Small intestine (tissue), 16 donors: ENCODE measurements around the gene TBCK. TPM values are rescaled to one million over a fixed set of nuclear protein-coding genes. Genes with fewer than 3 reads are reported as not detected.

Experiments used
- DNase-seq, 2 donors: peaks; one replicate each; pipeline versions ENCODE4 v3.0.0 to v3.0.0-alpha.2; 2013
- FAIRE-seq: peaks from 2 replicates; lab custom pipeline; 2012; peaks lifted over from hg19 to GRCh38; lab: Jason Lieb, UNC
- H3K27ac ChIP-seq, 3 donors: one replicate each; pipeline ENCODE4 v1.5.1; 2013; ENCODE audit warnings: low read length in 2 of 3, mild to moderate bottlenecking in 2 of 3, control low read depth in 1 of 3, inconsistent platforms in 1 of 3, low read depth in 1 of 3, moderate library complexity in 1 of 3
- H3K27me3 ChIP-seq, 3 donors: one replicate each; pipeline ENCODE4 v1.6.1; 2013; ENCODE audit warnings: low read length in 3 of 3, inconsistent platforms in 1 of 3; ENCODE audit not compliant: control insufficient read depth in 3 of 3, insufficient read depth in 3 of 3
- H3K36me3 ChIP-seq, 3 donors: one replicate each; pipeline ENCODE4 v1.6.1; 2013; ENCODE audit warnings: low read length in 3 of 3, inconsistent platforms in 1 of 3, low read depth in 1 of 3, mild to moderate bottlenecking in 1 of 3, moderate library complexity in 1 of 3; ENCODE audit not compliant: control insufficient read depth in 3 of 3, insufficient read depth in 2 of 3
- H3K4me1 ChIP-seq, 3 donors: one replicate each; pipeline ENCODE4 v1.6.1; 2013; ENCODE audit warnings: low read length in 2 of 3, inconsistent platforms in 1 of 3, low read depth in 1 of 3, mild to moderate bottlenecking in 1 of 3, moderate library complexity in 1 of 3; ENCODE audit not compliant: control insufficient read depth in 3 of 3, insufficient read depth in 2 of 3
- H3K4me3 ChIP-seq, 3 donors: one replicate each; pipeline ENCODE4 v1.5.1; 2013; ENCODE audit warnings: low read length in 3 of 3, control low read depth in 1 of 3, inconsistent platforms in 1 of 3, low read depth in 1 of 3, mild to moderate bottlenecking in 1 of 3, moderate library complexity in 1 of 3
- H3K9me3 ChIP-seq, 2 donors: one replicate each; pipeline ENCODE4 v1.6.1; 2013; ENCODE audit warnings: low read depth in 1 of 2, low read length in 1 of 2; ENCODE audit not compliant: control insufficient read depth in 2 of 2, insufficient read depth in 1 of 2
- WGBS, 3 donors: extraction: QIAGEN DNeasy Blood & Tissue Kit; methylation state at CpG; one replicate each; pipeline ENCODE4 v1.1.7; 2013; 5-methylcytosine and 5-hydroxymethylcytosine counted together
- long read RNA-seq, 10 donors: transcript quantifications; one replicate each; lab custom pipeline, GENCODE V29; 2026
- polyA plus RNA-seq, 4 donors: library from polyadenylated mRNA; stranded (reverse) in 3 of 4; unstranded in 1 of 4; fragments of 200-250 nt in 3 of 4; fragments of 120-200 nt in 1 of 4; gene quantifications; one replicate each; pipeline versions ENCODE4 v1.2.1 to v1.2.3, GENCODE V29; 2013
- donor health status: healthy with polysubstance abuse.
- donor health status: control.
- donor health status: control.
- donor health status: Bipolar disorder and iron deficiency.
- donor health status: healthy.

The TBCK gene
- 10 to 100 TPM in 2 of 4 donors, 1 to 10 TPM in 2; 5.1 to 31.6 (median 9.3) TPM for polyA plus RNA-seq
- long read RNA-seq, donor 1, partial matches to known transcripts = 21 of 24 reads
- long read RNA-seq, donor 1, other reads (novel, unspliced or antisense) = 0 of 24 reads
- long read RNA-seq, donor 2 = 0 reads
- long read RNA-seq, donor 3, partial matches to known transcripts = 91 of 143 reads
- long read RNA-seq, donor 3, other reads (novel, unspliced or antisense) = 51 of 143 reads
- long read RNA-seq, donor 4 = 0 reads
- long read RNA-seq, donor 5 = 0 reads
- long read RNA-seq, donor 6, partial matches to known transcripts = 111 of 131 reads
- long read RNA-seq, donor 6, other reads (novel, unspliced or antisense) = 17 of 131 reads
- long read RNA-seq, donor 7 = 0 reads
- long read RNA-seq, donor 8 = 0 reads
- long read RNA-seq, donor 9 = 0 reads
- long read RNA-seq, donor 10 = 0 reads

DNA sequence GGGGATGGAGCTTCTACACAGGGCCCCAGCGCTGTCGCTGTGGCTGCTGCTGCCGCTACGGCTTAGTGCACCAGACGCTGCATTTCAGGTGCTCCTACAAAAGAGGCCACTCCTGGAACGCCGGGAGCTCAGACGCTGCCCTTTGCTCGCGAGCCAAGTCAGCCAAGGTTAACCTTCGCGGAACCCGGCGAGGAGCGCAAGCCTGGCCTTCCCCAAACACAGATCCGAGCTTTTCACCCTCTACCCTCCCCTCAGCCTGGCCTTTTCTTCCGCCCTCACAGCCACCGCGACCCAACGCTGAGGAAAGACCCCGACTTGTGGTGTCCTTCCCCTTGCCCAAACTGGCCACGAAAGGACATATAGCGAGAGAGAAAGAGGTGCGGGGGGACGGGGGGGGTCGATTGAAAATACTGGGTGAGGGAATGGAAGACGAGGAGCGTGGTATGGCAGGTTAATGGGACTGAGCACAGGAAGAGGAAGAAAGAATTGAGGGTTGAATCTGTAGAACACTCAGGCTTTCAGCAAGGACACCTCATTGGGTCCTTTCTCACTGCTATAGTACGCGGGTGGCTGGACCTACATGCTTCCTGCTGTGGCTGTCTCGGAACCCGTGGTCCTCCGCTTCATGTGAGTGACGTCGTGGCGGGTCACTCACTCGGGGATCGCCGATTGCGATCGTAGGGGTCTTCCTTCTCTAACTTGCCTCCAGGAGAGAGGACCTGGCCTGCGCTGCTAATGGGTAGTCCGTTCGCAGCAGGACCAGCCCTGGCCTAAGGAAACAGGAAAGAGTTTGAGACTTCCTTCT, at the start of gene TBCK, which contains the start of gene AIMP1:
TBCK (minus strand) TSS at position 242 of the 805 bp plus-strand sequence. CDS start 7,249 bp downstream, outside the sequence.
AIMP1 (plus strand) TSS at position 583 of the 805 bp plus-strand sequence. CDS start 8,460 bp downstream, outside the sequence.
- FAIRE-seq = no peak
- peak; percentile 93 to 97 for DNase-seq
- H3K4me1 ChIP-seq = peaks cover 0 to 12% (median 9%) of the 10 kb centered on the region in 3 donors
- no peaks in the 10 kb centered on the region for H3K27me3 ChIP-seq
- H3K9me3 ChIP-seq = no peaks in the 10 kb centered on the region
- H3K4me3 ChIP-seq = peak within 1 kb of the TSS; percentile 70 to 87 (median 81)
- H3K36me3 ChIP-seq = peaks cover 0 to 6% (median 3%) of the 10 kb centered on the region in 3 donors
- WGBS, 3 donors = 0 to 1% (median 1%) methylated on average over 44 of the region's 44 CpGs
- H3K27ac ChIP-seq = peak within 1 kb of the TSS; percentile 92 to 95 (median 95)

GRCh38 chr4:106365613-106366012, 49.6 kb upstream of the TBCK start:
- FAIRE-seq (no peak), DNase-seq (peak; percentile 41 to 67)

GRCh38 chr4:106364282-106364681, 48.3 kb upstream of the TBCK start:
- Histone ChIP-seq H3K9me3 (no peaks in the 10 kb centered on the region), H3K4me3 (peak overlapping the region in 1 of 3 donors; percentile 60), H3K27ac (no peak overlapping the region), H3K4me1 (peaks cover 0 to 2% (median 0%) of the 10 kb centered on the region in 3 donors), H3K36me3 (no peaks in the 10 kb centered on the region), H3K27me3 (no peaks in the 10 kb centered on the region)
- WGBS, 3 donors = 41 to 80% (median 44%) methylated on average over 1 of the region's 1 CpG
- DNase-seq (peak in 1 of 2 donors; percentile 16), FAIRE-seq (no peak)

More at GRCh38 chr4:106365613-106366012, 49.6 kb upstream of the TBCK start:
- H3K27me3 ChIP-seq = no peaks in the 10 kb centered on the region
- peak overlapping the region in 1 of 3 donors; percentile 60 for H3K4me3 ChIP-seq
- no peaks in the 10 kb centered on the region for H3K36me3 ChIP-seq
- 69 to 78% (median 72%) methylated on average over 1 of the region's 1 CpG for WGBS, 3 donors
- H3K4me1 ChIP-seq = peaks cover 0 to 2% (median 0%) of the 10 kb centered on the region in 3 donors
- no peaks in the 10 kb centered on the region for H3K9me3 ChIP-seq
- peak overlapping the region in 1 of 3 donors; percentile 48 for H3K27ac ChIP-seq

GRCh38 chr4:106362086-106362825, 46.2 kb upstream of the TBCK start:
- no peak for DNase-seq
- H3K27me3 ChIP-seq = no peaks in the 10 kb centered on the region
- no peaks in the 10 kb centered on the region for H3K9me3 ChIP-seq
- WGBS, 3 donors = 70 to 77% (median 74%) methylated on average over 3 of the region's 3 CpGs
- H3K36me3 ChIP-seq = no peaks in the 10 kb centered on the region
- FAIRE-seq = no peak
- no peak overlapping the region for H3K27ac ChIP-seq
- H3K4me3 ChIP-seq = no peak overlapping the region
- H3K4me1 ChIP-seq = peaks cover 0 to 2% (median 0%) of the 10 kb centered on the region in 3 donors

DNA sequence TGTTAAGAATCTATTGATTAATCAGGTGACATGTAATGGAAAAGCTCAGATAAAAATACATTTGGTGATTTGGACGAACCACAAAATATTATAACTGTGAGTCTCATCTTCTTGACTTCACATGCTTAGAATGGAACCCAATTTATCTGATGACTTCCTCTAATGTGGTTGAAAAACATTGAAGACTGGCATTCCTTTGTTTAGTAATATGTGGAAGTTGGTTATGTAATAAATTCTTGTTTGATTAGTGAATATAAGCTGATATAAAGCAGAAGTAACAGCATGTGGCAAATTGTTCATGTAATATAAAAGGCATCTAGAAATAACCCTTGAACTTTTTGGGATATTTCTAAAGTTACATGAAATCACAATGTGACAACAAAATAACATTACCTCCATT, 42.9 kb upstream of the TBCK start:
- FAIRE-seq (no peak), DNase-seq (no peak)
- WGBS, 3 donors = 70 to 90% (median 80%) methylated on average over 1 of the region's 1 CpG
- H3K9me3 ChIP-seq = no peaks in the 10 kb centered on the region
- H3K27ac ChIP-seq = no peak overlapping the region
- no peaks in the 10 kb centered on the region for H3K27me3 ChIP-seq
- H3K4me1 ChIP-seq = peaks cover 0 to 2% (median 0%) of the 10 kb centered on the region in 3 donors
- no peak overlapping the region for H3K4me3 ChIP-seq
- H3K36me3 ChIP-seq = no peaks in the 10 kb centered on the region

DNA sequence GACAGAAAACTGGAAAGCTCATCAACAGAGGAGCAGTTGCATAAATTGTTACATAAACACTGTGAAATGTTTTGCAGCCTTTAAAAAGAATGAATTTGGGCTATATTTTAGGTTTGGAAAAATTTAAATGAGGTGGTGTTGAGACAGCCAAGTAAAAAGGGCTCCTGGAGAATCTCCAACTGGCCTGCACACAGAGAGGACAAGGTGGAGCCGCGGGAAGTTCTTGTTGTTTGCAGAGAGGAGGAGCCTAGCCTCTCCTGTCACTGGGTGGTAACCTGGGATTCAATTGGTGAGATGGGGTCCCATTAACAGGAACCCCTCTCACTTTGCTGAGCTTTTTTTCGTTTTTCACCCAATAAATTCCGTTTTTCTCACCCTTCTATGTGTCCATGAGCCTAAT, 39.2 kb upstream of the TBCK start:
- peak in 1 of 2 donors; percentile 14 for DNase-seq
- H3K27me3 ChIP-seq = no peaks in the 10 kb centered on the region
- 61 to 76% (median 70%) methylated on average over 4 of the region's 4 CpGs for WGBS, 3 donors
- H3K4me3 ChIP-seq = no peak overlapping the region
- no peaks in the 10 kb centered on the region for H3K36me3 ChIP-seq
- no peaks in the 10 kb centered on the region for H3K9me3 ChIP-seq
- no peak for FAIRE-seq
- no peak overlapping the region for H3K27ac ChIP-seq
- no peaks in the 10 kb centered on the region for H3K4me1 ChIP-seq

- WGBS, 3 donors = 96 to 100% (median 100%) methylated on average over 1 of the region's 1 CpG
- DNase-seq (no peak), FAIRE-seq (no peak)
- Histone ChIP-seq H3K4me3 (no peak overlapping the region), H3K27ac (no peak overlapping the region), H3K36me3 (peaks cover 0 to 3% (median 0%) of the 10 kb centered on the region in 3 donors), H3K4me1 (no peaks in the 10 kb centered on the region), H3K27me3 (no peaks in the 10 kb centered on the region), H3K9me3 (no peaks in the 10 kb centered on the region)
Observed at GRCh38 chr4:106353786-106354185, 37.8 kb upstream of the TBCK start.
